OCI-LY7 (cell line): ENCODE results near the gene ARL14EP. TPM values are rescaled to one million over a fixed set of nuclear protein-coding genes. Genes with fewer than 3 reads are reported as not detected.

ENCODE experiments used
- BruUV-seq: library from RNA; stranded (reverse); fragments of 400-500 nt; replicated peaks from 2 replicates; lab custom pipeline; 2021; lab: Mats Ljungman, UMichigan
- CTCF ChIA-PET: fragments of 300-600 bp; sonication (Branson Sonifier 250); formaldehyde crosslinking; loops from one replicate; lab custom pipeline; 2022; ENCODE audit warnings: antibody characterized with exemption; ENCODE audit not compliant: unreplicated experiment; lab: Charles Lee
- POLR2A ChIA-PET: fragments of 300-600 bp; sonication (Branson Sonifier 250); formaldehyde crosslinking; loops from one replicate; lab custom pipeline; 2022; ENCODE audit warnings: antibody characterized with exemption; lab: Charles Lee
- DNase-seq: peaks from one replicate; pipeline ENCODE4 v3.0.0-alpha.2; 2015; ENCODE audit warnings: low spot score
- H2AFZ ChIP-seq: fragments of 200-600 bp; sonication (generic), shearing (Covaris generic); 2 replicates; pipeline ENCODE4 v1.6.1; 2014; ENCODE audit warnings: mild to moderate bottlenecking, antibody characterized with exemption, low read length, moderate library complexity
- H3K27ac ChIP-seq: fragments of 200-600 bp; sonication (generic); 2 replicates; pipeline ENCODE4 v1.5.1; 2014; ENCODE audit warnings: mixed run types, low read depth, mild to moderate bottlenecking, moderate library complexity, low read length, inconsistent platforms; ENCODE audit not compliant: poor library complexity, severe bottlenecking
- H3K36me3 ChIP-seq: fragments of 200-600 bp; sonication (generic); 2 replicates; pipeline ENCODE4 v1.6.1; 2014; ENCODE audit warnings: mild to moderate bottlenecking, antibody characterized with exemption, low read length, moderate library complexity, mixed read lengths; ENCODE audit not compliant: insufficient read depth
- H3K4me1 ChIP-seq: fragments of 200-600 bp; sonication (generic); 2 replicates; pipeline ENCODE4 v1.5.1; 2014; ENCODE audit warnings: mild to moderate bottlenecking, low read length; ENCODE audit not compliant: insufficient read depth, poor library complexity, severe bottlenecking
- H3K4me2 ChIP-seq: fragments of 200-600 bp; sonication (generic); 2 replicates; pipeline ENCODE4 v1.6.1; 2014; ENCODE audit warnings: mild to moderate bottlenecking, low read length
- H3K4me3 ChIP-seq: fragments of 200-600 bp; sonication (generic); 2 replicates; pipeline ENCODE4 v1.5.1; 2014; ENCODE audit warnings: mild to moderate bottlenecking, low read depth, low read length; ENCODE audit not compliant: poor library complexity, severe bottlenecking
- H3K79me2 ChIP-seq: fragments of 200-600 bp; sonication (generic); 2 replicates; pipeline ENCODE4 v1.6.1; 2016; ENCODE audit warnings: low read depth, mild to moderate bottlenecking, low read length, moderate library complexity, mixed read lengths; ENCODE audit not compliant: insufficient read depth
- H3K9me2 ChIP-seq: fragments of 200-600 bp; sonication (generic); 2 replicates; pipeline ENCODE4 v1.6.1; 2016; ENCODE audit warnings: mild to moderate bottlenecking, low read length, mixed read lengths; ENCODE audit not compliant: insufficient read depth
- H3K9me3 ChIP-seq: fragments of 200-600 bp; sonication (generic); 2 replicates; pipeline ENCODE4 v1.6.1; 2014; ENCODE audit warnings: mild to moderate bottlenecking, mixed run types, low read length, mixed read lengths
- H4K20me1 ChIP-seq: fragments of 200-600 bp; sonication (generic); 2 replicates; pipeline ENCODE4 v1.6.1; 2014; ENCODE audit warnings: mild to moderate bottlenecking, antibody characterized with exemption, low read length, moderate library complexity, mixed read lengths; ENCODE audit not compliant: insufficient read depth
- CTCF ChIP-seq: fragments of 200-600 bp; sonication (generic); conservative IDR thresholded peaks from 2 replicates; pipeline ENCODE4 v1.5.1; 2014; ENCODE audit warnings: mild to moderate bottlenecking, antibody characterized with exemption, low read length, moderate library complexity, mixed read lengths
- EZH2phosphoT487 ChIP-seq: fragments of 200-600 bp; sonication (generic); IDR thresholded peaks from 2 replicates; pipeline ENCODE4 v1.6.1; 2018; ENCODE audit warnings: low read depth, borderline replicate concordance, mild to moderate bottlenecking, mixed run types, antibody characterized with exemption, low read length, moderate library complexity, mixed read lengths
- intact Hi-C: fragments of 100-400 bp; cut with micrococcal nuclease; formaldehyde crosslinking; loops from one replicate; pipeline ENCODE4 v1.10.0; 2022; ENCODE audit not compliant: unreplicated experiment
- total RNA-seq, 2 experiments: library from RNA; depleted of rRNA in 1 of 2; stranded (reverse); fragments of >200 nt in 1 of 2; shearing (Covaris generic) in 1 of 2; gene quantifications; 2 replicates each; pipeline ENCODE4 v1.2.3, GENCODE V29; 2014 to 2022

Gene ARL14EP
- total RNA-seq, 2 experiments from 2014 or later, result 37.8 to 51.5 TPM

DNA sequence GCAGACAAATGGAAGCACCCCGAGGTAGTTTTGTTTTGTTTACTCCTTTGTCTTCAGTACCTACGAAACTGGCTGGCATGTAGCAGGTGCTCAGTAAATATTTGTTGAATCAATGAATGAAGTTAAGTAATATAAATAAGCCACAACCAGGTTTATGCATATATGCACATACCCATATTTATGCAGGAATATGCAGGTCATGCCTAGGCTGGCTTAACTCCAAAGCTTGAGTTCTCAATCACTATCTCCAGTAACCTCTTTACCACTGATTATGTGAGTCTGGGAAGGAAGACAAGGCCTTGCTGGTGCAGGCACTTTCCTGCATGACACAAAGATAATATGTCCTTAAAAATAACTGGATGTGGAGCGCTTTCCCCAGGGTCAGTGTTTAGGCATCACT, 27.5 kb downstream of the ARL14EP start:
- Histone ChIP-seq H3K4me2 (no peak overlapping the region), H3K4me3 (no peak overlapping the region), H3K36me3 (peaks cover 6% of the 10 kb centered on the region), H3K9me2 (no peaks in the 10 kb centered on the region), H2AFZ (no peak overlapping the region), H3K27ac (no peak overlapping the region), H3K9me3 (peaks cover 5% of the 10 kb centered on the region), H3K4me1 (peaks cover 1% of the 10 kb centered on the region), H4K20me1 (no peaks in the 10 kb centered on the region), H3K79me2 (peaks cover 1% of the 10 kb centered on the region; the same call in 1 of the 2 replicates)
- ChIA-PET POLR2A (interaction anchor here (0.5 kb wide), 1 partner anchor 10 kb away, joined by 3 read pairs; no protein-coding TSS in a partner anchor), CTCF (no interaction called here)
- no TSS peak for BruUV-seq
- intact Hi-C loops, result no loop called here
- DNase-seq, result no peak
- no peak for TF ChIP-seq EZH2phosphoT487

DNA sequence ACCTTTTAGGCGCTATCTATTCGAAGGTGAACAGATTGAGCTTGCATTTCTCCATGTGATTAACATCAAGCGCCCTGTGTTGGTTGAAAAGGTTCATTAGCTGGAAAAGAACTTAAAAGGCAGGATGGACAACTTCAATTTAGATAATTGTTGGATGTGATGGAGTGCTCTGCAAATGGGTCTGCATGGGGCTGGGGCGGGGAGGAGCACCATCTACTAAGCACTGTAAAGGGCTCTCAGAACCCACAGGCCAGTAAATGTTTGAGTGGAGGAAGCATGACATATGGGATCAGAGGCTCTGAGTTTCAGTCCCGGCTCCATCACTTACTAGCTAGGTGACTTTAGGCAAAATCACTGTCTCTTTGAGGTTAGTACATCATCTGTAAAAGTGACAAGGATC, 28.2 kb downstream of the ARL14EP start:
- no TSS peak for BruUV-seq
- DNase-seq, result no peak
- CTCF ChIA-PET, result interaction anchor here (0.6 kb wide), 1 partner anchor 24 kb away, joined by 3 read pairs; no protein-coding TSS in a partner anchor

GRCh38 chr11:30356391-30356790, 33.5 kb downstream of the ARL14EP start:
- Histone ChIP-seq H3K4me2 (no peak overlapping the region), H3K4me1 (no peaks in the 10 kb centered on the region), H4K20me1 (no peaks in the 10 kb centered on the region), H3K27ac (no peak overlapping the region), H3K4me3 (no peak overlapping the region), H3K9me2 (no peaks in the 10 kb centered on the region), H3K79me2 (no peaks in the 10 kb centered on the region), H3K9me3 (no peaks in the 10 kb centered on the region), H2AFZ (no peak overlapping the region), H3K36me3 (no peaks in the 10 kb centered on the region)
- ChIA-PET CTCF (no interaction called here), POLR2A (interaction anchor here (0.5 kb wide), 1 partner anchor 69 kb away, joined by 3 read pairs; no protein-coding TSS in a partner anchor)
- TF ChIP-seq EZH2phosphoT487, result no peak
- intact Hi-C loops, result no loop called here
- DNase-seq, result no peak
- no TSS peak for BruUV-seq

More for the DNA sequence above, 28.2 kb downstream of the ARL14EP start:
- H2AFZ ChIP-seq, result no peak overlapping the region
- no peaks in the 10 kb centered on the region for H3K9me3 ChIP-seq
- intact Hi-C loops, result no loop called here
- no peak overlapping the region for H3K4me2 ChIP-seq
- H3K9me2 ChIP-seq, result no peaks in the 10 kb centered on the region
- no peaks in the 10 kb centered on the region for H3K4me1 ChIP-seq
- TF ChIP-seq CTCF, result no peak
- POLR2A ChIA-PET, result interaction anchor here (0.5 kb wide), 1 partner anchor 11 kb away, joined by 3 read pairs; no protein-coding TSS in a partner anchor
- no peaks in the 10 kb centered on the region for H3K36me3 ChIP-seq
- H3K4me3 ChIP-seq, result no peak overlapping the region
- H4K20me1 ChIP-seq, result no peaks in the 10 kb centered on the region
- H3K79me2 ChIP-seq, result no peaks in the 10 kb centered on the region
- H3K27ac ChIP-seq, result no peak overlapping the region
